ENCODE data around the gene COX8A.
"Not testable (repeated sequence)": the region's sequence is repeated elsewhere in the genome, so short reads cannot be mapped to it uniquely, and the experiment has no call there.

Gene COX8A

GRCh38 chr11:63941901-63942300 lies 32.5 kb upstream of the COX8A start:
- no peaks in the 10 kb centered on the region for H3K9me3 ChIP-seq (ENCODE audit: control insufficient read depth in 2 of 2, low read length in 2 of 2)
- no peaks in the 10 kb centered on the region for H3K27me3 ChIP-seq (ENCODE audit: control insufficient read depth in 2 of 2, insufficient read depth in 2 of 2, low read length in 2 of 2)
- peaks cover 6 to 9% of the 10 kb centered on the region in 2 donors for H3K36me3 ChIP-seq (ENCODE audit: control insufficient read depth in 2 of 2, insufficient read depth in 2 of 2, low read length in 2 of 2)
- no peak overlapping the region for H3K27ac ChIP-seq (ENCODE audit: low read depth in 2 of 2, low read length in 2 of 2)
- H3K4me1 ChIP-seq (ENCODE audit: control insufficient read depth in 2 of 2, insufficient read depth in 2 of 2, low read length in 2 of 2): peaks cover 32 to 37% of the 10 kb centered on the region in 2 donors
- no peak overlapping the region for H3K9ac ChIP-seq (ENCODE audit: low read depth in 1 of 2, low read length in 2 of 2)
- H3K4me3 ChIP-seq (ENCODE audit: low read length in 2 of 2): no peak overlapping the region

GRCh38 chr11:63942803-63943202 lies 31.6 kb upstream of the COX8A start:
- Histone ChIP-seq H3K27ac (ENCODE audit: low read depth in 2 of 2, low read length in 2 of 2) (peak overlapping the region in 1 of 2 donors; percentile 28), H3K4me1 (ENCODE audit: control insufficient read depth in 2 of 2, insufficient read depth in 2 of 2, low read length in 2 of 2) (peaks cover 32 to 37% of the 10 kb centered on the region in 2 donors), H3K4me3 (ENCODE audit: low read length in 2 of 2) (peak overlapping the region in 1 of 2 donors; percentile 31), H3K36me3 (ENCODE audit: control insufficient read depth in 2 of 2, insufficient read depth in 2 of 2, low read length in 2 of 2) (peaks cover 6 to 9% of the 10 kb centered on the region in 2 donors), H3K27me3 (ENCODE audit: control insufficient read depth in 2 of 2, insufficient read depth in 2 of 2, low read length in 2 of 2) (no peaks in the 10 kb centered on the region), H3K9ac (ENCODE audit: low read depth in 1 of 2, low read length in 2 of 2) (no peak overlapping the region), H3K9me3 (ENCODE audit: control insufficient read depth in 2 of 2, low read length in 2 of 2) (no peaks in the 10 kb centered on the region)

- Histone ChIP-seq H3K27me3 (ENCODE audit: control insufficient read depth in 2 of 2, insufficient read depth in 2 of 2, low read length in 2 of 2) (no peaks in the 10 kb centered on the region), H3K4me3 (ENCODE audit: low read length in 2 of 2) (no peak overlapping the region), H3K9me3 (ENCODE audit: control insufficient read depth in 2 of 2, low read length in 2 of 2) (no peaks in the 10 kb centered on the region), H3K36me3 (ENCODE audit: control insufficient read depth in 2 of 2, insufficient read depth in 2 of 2, low read length in 2 of 2) (peaks cover 6 to 12% of the 10 kb centered on the region in 2 donors), H3K27ac (ENCODE audit: low read depth in 2 of 2, low read length in 2 of 2) (peak overlapping the region; percentile 35 to 40), H3K4me1 (ENCODE audit: control insufficient read depth in 2 of 2, insufficient read depth in 2 of 2, low read length in 2 of 2) (peaks cover 23 to 28% of the 10 kb centered on the region in 2 donors), H3K9ac (ENCODE audit: low read depth in 1 of 2, low read length in 2 of 2) (peak overlapping the region in 1 of 2 donors; percentile 32)
Observed at GRCh38 chr11:63944987-63945386, 29.4 kb upstream of the COX8A start.

GRCh38 chr11:63945477-63946163 lies 28.8 kb upstream of the COX8A start:
- H3K4me3 ChIP-seq (ENCODE audit: low read length in 2 of 2): peak overlapping the region in 1 of 2 donors; percentile 33
- peaks cover 6 to 12% of the 10 kb centered on the region in 2 donors for H3K36me3 ChIP-seq (ENCODE audit: control insufficient read depth in 2 of 2, insufficient read depth in 2 of 2, low read length in 2 of 2)
- H3K9me3 ChIP-seq (ENCODE audit: control insufficient read depth in 2 of 2, low read length in 2 of 2): no peaks in the 10 kb centered on the region
- H3K27me3 ChIP-seq (ENCODE audit: control insufficient read depth in 2 of 2, insufficient read depth in 2 of 2, low read length in 2 of 2): no peaks in the 10 kb centered on the region
- peak overlapping the region; percentile 35 to 40 for H3K27ac ChIP-seq (ENCODE audit: low read depth in 2 of 2, low read length in 2 of 2)
- H3K4me1 ChIP-seq (ENCODE audit: control insufficient read depth in 2 of 2, insufficient read depth in 2 of 2, low read length in 2 of 2): peaks cover 22 to 28% of the 10 kb centered on the region in 2 donors
- H3K9ac ChIP-seq (ENCODE audit: low read depth in 1 of 2, low read length in 2 of 2): no peak overlapping the region

- Histone ChIP-seq H3K36me3 (ENCODE audit: control insufficient read depth in 2 of 2, insufficient read depth in 2 of 2, low read length in 2 of 2) (peaks cover 12 to 40% of the 10 kb centered on the region in 2 donors), H3K9ac (ENCODE audit: low read depth in 1 of 2, low read length in 2 of 2) (no peak overlapping the region), H3K4me3 (ENCODE audit: low read length in 2 of 2) (no peak overlapping the region), H3K27me3 (ENCODE audit: control insufficient read depth in 2 of 2, insufficient read depth in 2 of 2, low read length in 2 of 2) (no peaks in the 10 kb centered on the region), H3K27ac (ENCODE audit: low read depth in 2 of 2, low read length in 2 of 2) (peak overlapping the region in 1 of 2 donors; percentile 5), H3K4me1 (ENCODE audit: control insufficient read depth in 2 of 2, insufficient read depth in 2 of 2, low read length in 2 of 2) (peaks cover 0 to 4% of the 10 kb centered on the region in 2 donors), H3K9me3 (ENCODE audit: control insufficient read depth in 2 of 2, low read length in 2 of 2) (no peaks in the 10 kb centered on the region)
Observed at GRCh38 chr11:63951779-63952536, 22.5 kb upstream of the COX8A start.

GRCh38 chr11:63952570-63952969 lies 21.9 kb upstream of the COX8A start:
- no peaks in the 10 kb centered on the region for H3K27me3 ChIP-seq (ENCODE audit: control insufficient read depth in 2 of 2, insufficient read depth in 2 of 2, low read length in 2 of 2)
- peaks cover 12 to 40% of the 10 kb centered on the region in 2 donors for H3K36me3 ChIP-seq (ENCODE audit: control insufficient read depth in 2 of 2, insufficient read depth in 2 of 2, low read length in 2 of 2)
- H3K9ac ChIP-seq (ENCODE audit: low read depth in 1 of 2, low read length in 2 of 2): no peak overlapping the region
- H3K9me3 ChIP-seq (ENCODE audit: control insufficient read depth in 2 of 2, low read length in 2 of 2): no peaks in the 10 kb centered on the region
- H3K4me1 ChIP-seq (ENCODE audit: control insufficient read depth in 2 of 2, insufficient read depth in 2 of 2, low read length in 2 of 2): peaks cover 0 to 4% of the 10 kb centered on the region in 2 donors
- no peak overlapping the region for H3K27ac ChIP-seq (ENCODE audit: low read depth in 2 of 2, low read length in 2 of 2)
- H3K4me3 ChIP-seq (ENCODE audit: low read length in 2 of 2): no peak overlapping the region

GRCh38 chr11:63958008-63958407 lies 16.4 kb upstream of the COX8A start:
- Histone ChIP-seq H3K9ac (ENCODE audit: low read depth in 1 of 2, low read length in 2 of 2) (no peak overlapping the region), H3K27ac (ENCODE audit: low read depth in 2 of 2, low read length in 2 of 2) (no peak overlapping the region), H3K4me1 (ENCODE audit: control insufficient read depth in 2 of 2, insufficient read depth in 2 of 2, low read length in 2 of 2) (no peaks in the 10 kb centered on the region), H3K36me3 (ENCODE audit: control insufficient read depth in 2 of 2, insufficient read depth in 2 of 2, low read length in 2 of 2) (peaks cover 12 to 23% of the 10 kb centered on the region in 2 donors), H3K9me3 (ENCODE audit: control insufficient read depth in 2 of 2, low read length in 2 of 2) (no peaks in the 10 kb centered on the region), H3K27me3 (ENCODE audit: control insufficient read depth in 2 of 2, insufficient read depth in 2 of 2, low read length in 2 of 2) (no peaks in the 10 kb centered on the region), H3K4me3 (ENCODE audit: low read length in 2 of 2) (no peak overlapping the region)

- H3K27me3 ChIP-seq (ENCODE audit: control insufficient read depth in 2 of 2, insufficient read depth in 2 of 2, low read length in 2 of 2): no peaks in the 10 kb centered on the region
- H3K4me3 ChIP-seq (ENCODE audit: low read length in 2 of 2): no peak overlapping the region
- no peaks in the 10 kb centered on the region for H3K36me3 ChIP-seq (ENCODE audit: control insufficient read depth in 2 of 2, insufficient read depth in 2 of 2, low read length in 2 of 2)
- H3K4me1 ChIP-seq (ENCODE audit: control insufficient read depth in 2 of 2, insufficient read depth in 2 of 2, low read length in 2 of 2): no peaks in the 10 kb centered on the region
- H3K27ac ChIP-seq (ENCODE audit: low read depth in 2 of 2, low read length in 2 of 2): no peak overlapping the region
- no peak overlapping the region for H3K9ac ChIP-seq (ENCODE audit: low read depth in 1 of 2, low read length in 2 of 2)
- H3K9me3 ChIP-seq (ENCODE audit: control insufficient read depth in 2 of 2, low read length in 2 of 2): no peaks in the 10 kb centered on the region
Observed at GRCh38 chr11:63961608-63962412, 12.6 kb upstream of the COX8A start.

GRCh38 chr11:63963895-63964294 lies 10.5 kb upstream of the COX8A start:
- not testable (repeated sequence) for H3K4me1 ChIP-seq (ENCODE audit: control insufficient read depth in 2 of 2, insufficient read depth in 2 of 2, low read length in 2 of 2); H3K27ac ChIP-seq (ENCODE audit: low read depth in 2 of 2, low read length in 2 of 2); H3K4me3 ChIP-seq (ENCODE audit: low read length in 2 of 2); H3K36me3 ChIP-seq (ENCODE audit: control insufficient read depth in 2 of 2, insufficient read depth in 2 of 2, low read length in 2 of 2); H3K27me3 ChIP-seq (ENCODE audit: control insufficient read depth in 2 of 2, insufficient read depth in 2 of 2, low read length in 2 of 2); H3K9ac ChIP-seq (ENCODE audit: low read depth in 1 of 2, low read length in 2 of 2); H3K9me3 ChIP-seq (ENCODE audit: control insufficient read depth in 2 of 2, low read length in 2 of 2)

- Histone ChIP-seq H3K9ac (ENCODE audit: low read depth in 1 of 2, low read length in 2 of 2) (no peak overlapping the region), H3K27me3 (ENCODE audit: control insufficient read depth in 2 of 2, insufficient read depth in 2 of 2, low read length in 2 of 2) (no peaks in the 10 kb centered on the region), H3K27ac (ENCODE audit: low read depth in 2 of 2, low read length in 2 of 2) (no peak overlapping the region), H3K4me1 (ENCODE audit: control insufficient read depth in 2 of 2, insufficient read depth in 2 of 2, low read length in 2 of 2) (no peaks in the 10 kb centered on the region), H3K9me3 (ENCODE audit: control insufficient read depth in 2 of 2, low read length in 2 of 2) (no peaks in the 10 kb centered on the region), H3K36me3 (ENCODE audit: control insufficient read depth in 2 of 2, insufficient read depth in 2 of 2, low read length in 2 of 2) (no peaks in the 10 kb centered on the region), H3K4me3 (ENCODE audit: low read length in 2 of 2) (no peak overlapping the region)
Observed at GRCh38 chr11:63966444-63966843, 8.0 kb upstream of the COX8A start.

Measured in mucosa of rectum (tissue), 2 donors.